Measurements from ENCODE around the gene EPHA1.

DNA sequence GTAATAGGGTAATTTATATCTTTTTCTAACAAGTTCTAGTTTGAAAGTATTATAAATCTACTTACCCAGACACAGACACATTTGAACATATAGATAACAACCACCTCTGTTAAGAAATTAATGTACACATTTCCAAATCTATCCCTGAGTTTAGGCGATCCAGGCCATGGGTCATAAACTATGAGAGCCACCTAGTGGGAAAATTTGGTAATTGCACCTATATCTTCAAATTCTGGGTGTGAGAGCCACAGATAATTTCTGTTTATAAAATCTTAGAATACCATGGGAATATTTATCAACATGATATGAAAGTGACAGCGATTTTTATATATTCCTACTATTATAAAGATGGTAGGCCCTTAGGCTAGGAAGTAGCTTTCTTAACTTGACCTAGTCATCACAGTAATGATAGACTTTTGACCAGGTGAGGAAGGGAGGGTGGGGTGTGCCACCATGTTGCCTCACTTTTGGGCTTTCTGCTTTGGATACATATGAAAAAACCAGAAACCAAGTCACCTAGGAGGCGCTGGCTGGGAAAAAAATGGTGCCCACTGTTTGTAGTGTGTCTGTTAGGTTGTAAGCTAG is 8.0 kb upstream of the EPHA1 start:
- TF ChIP-seq, protein P1, sequence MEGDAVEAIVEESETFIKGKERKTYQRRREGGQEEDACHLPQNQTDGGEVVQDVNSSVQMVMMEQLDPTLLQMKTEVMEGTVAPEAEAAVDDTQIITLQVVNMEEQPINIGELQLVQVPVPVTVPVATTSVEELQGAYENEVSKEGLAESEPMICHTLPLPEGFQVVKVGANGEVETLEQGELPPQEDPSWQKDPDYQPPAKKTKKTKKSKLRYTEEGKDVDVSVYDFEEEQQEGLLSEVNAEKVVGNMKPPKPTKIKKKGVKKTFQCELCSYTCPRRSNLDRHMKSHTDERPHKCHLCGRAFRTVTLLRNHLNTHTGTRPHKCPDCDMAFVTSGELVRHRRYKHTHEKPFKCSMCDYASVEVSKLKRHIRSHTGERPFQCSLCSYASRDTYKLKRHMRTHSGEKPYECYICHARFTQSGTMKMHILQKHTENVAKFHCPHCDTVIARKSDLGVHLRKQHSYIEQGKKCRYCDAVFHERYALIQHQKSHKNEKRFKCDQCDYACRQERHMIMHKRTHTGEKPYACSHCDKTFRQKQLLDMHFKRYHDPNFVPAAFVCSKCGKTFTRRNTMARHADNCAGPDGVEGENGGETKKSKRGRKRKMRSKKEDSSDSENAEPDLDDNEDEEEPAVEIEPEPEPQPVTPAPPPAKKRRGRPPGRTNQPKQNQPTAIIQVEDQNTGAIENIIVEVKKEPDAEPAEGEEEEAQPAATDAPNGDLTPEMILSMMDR (IDR thresholded peaks at IDR 0.05; ENCODE audit: low read depth, low read length, poor library complexity, severe bottlenecking), result peak; percentile 84
- no peak for TF ChIP-seq EZH2phosphoT487 (IDR thresholded peaks at IDR 0.05; ENCODE audit: borderline replicate concordance, low read length)
